ENCODE data around the gene GLIS1.

Gene GLIS1

DNA sequence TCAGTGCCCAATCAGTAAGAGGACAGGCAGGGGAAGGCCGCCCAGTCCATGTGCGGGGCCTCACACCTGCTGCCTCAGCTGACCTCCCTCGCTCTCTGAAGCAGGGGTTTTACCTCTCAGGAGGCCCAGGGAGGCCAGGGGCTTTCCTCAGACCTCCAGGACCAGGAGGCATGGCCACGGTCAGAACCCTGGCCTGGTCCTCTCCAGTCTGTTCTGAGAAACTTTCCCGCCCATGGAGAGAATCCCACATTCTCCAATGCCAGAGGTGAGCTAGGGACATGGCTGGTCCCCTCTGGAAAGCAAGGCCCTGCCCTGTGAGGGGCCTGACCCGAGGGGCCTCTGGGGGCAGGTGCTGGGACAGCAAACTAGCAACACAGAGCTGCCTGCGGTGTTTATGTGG, 211.6 kb downstream of the GLIS1 start:
- H4K20me1 ChIP-seq (ENCODE audit: insufficient read depth, low read length): no peaks in the 10 kb centered on the region
- no peaks in the 10 kb centered on the region for H3K36me3 ChIP-seq (replicated peaks; ENCODE audit: insufficient read depth, low read length)
- H2AFZ ChIP-seq (ENCODE audit: low read length): no peak overlapping the region
- no peaks in the 10 kb centered on the region for H3K27me3 ChIP-seq (replicated peaks; ENCODE audit: insufficient read depth, low read length)
- H3K9me3 ChIP-seq (replicated peaks; ENCODE audit: insufficient read depth, low read length): no peaks in the 10 kb centered on the region
- H3K4me2 ChIP-seq (ENCODE audit: low read depth, low read length): no peak overlapping the region
- H3K79me2 ChIP-seq (ENCODE audit: low read length): no peaks in the 10 kb centered on the region
- H3K27ac ChIP-seq (ENCODE audit: low read length): no peak overlapping the region
- H3K4me3 ChIP-seq (ENCODE audit: low read length): no peak overlapping the region
- H3F3A ChIP-seq (ENCODE audit: insufficient read depth, low read length): no peaks in the 10 kb centered on the region
- no peaks in the 10 kb centered on the region for H3K9me2 ChIP-seq (replicated peaks; ENCODE audit: insufficient read depth, low read length)
- no peak for DNase-seq
- H3K9ac ChIP-seq (ENCODE audit: low read length): no peak overlapping the region
- no peaks in the 10 kb centered on the region for H3K4me1 ChIP-seq (ENCODE audit: low read length)
- TF ChIP-seq EZH2 (optimal IDR thresholded peaks at IDR 0.05; ENCODE audit: low read depth, low read length) (no peak), EZH2phosphoT487 (IDR thresholded peaks at IDR 0.05; ENCODE audit: low read length) (no peak)
- TF ChIP-seq, protein P1, sequence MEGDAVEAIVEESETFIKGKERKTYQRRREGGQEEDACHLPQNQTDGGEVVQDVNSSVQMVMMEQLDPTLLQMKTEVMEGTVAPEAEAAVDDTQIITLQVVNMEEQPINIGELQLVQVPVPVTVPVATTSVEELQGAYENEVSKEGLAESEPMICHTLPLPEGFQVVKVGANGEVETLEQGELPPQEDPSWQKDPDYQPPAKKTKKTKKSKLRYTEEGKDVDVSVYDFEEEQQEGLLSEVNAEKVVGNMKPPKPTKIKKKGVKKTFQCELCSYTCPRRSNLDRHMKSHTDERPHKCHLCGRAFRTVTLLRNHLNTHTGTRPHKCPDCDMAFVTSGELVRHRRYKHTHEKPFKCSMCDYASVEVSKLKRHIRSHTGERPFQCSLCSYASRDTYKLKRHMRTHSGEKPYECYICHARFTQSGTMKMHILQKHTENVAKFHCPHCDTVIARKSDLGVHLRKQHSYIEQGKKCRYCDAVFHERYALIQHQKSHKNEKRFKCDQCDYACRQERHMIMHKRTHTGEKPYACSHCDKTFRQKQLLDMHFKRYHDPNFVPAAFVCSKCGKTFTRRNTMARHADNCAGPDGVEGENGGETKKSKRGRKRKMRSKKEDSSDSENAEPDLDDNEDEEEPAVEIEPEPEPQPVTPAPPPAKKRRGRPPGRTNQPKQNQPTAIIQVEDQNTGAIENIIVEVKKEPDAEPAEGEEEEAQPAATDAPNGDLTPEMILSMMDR (IDR thresholded peaks at IDR 0.05; ENCODE audit: low read length): no peak

DNA sequence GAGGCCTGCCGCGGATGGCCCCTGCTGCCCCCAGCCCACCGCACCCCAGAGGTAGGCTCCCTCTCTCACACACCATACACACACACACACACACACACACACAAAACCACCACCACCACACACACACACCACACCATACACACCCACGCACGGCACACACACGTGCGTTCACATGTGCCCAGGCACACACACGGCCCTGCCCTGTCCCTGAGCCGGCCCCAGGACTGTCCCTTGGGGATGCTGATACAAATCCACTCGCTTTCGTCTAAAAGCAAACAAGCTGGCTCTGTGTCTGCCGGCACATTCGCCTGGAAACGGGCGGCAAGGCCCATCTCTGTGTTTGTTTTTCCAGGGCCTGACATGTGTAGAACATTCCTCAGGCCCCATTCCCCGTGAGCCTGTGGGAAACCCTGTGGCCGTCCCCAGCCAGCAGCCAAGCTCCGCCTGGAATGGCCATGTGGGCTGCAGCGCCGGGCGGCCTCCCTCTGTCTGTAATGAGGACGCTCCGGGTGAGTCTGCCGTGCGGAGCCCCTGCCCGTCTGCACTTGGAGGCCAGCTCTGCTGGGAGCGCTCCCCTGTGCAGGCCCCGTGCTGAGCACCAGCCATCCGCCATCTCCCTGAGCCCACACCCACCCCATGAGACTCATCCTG, 212.4 kb downstream of the GLIS1 start:
- Histone ChIP-seq H4K20me1 (ENCODE audit: insufficient read depth, low read length) (no peaks in the 10 kb centered on the region), H3K4me3 (ENCODE audit: low read length) (no peak overlapping the region), H3F3A (ENCODE audit: insufficient read depth, low read length) (no peaks in the 10 kb centered on the region), H3K4me1 (ENCODE audit: low read length) (no peaks in the 10 kb centered on the region), H3K9me3 (replicated peaks; ENCODE audit: insufficient read depth, low read length) (no peaks in the 10 kb centered on the region), H3K27me3 (replicated peaks; ENCODE audit: insufficient read depth, low read length) (no peaks in the 10 kb centered on the region), H3K79me2 (ENCODE audit: low read length) (no peaks in the 10 kb centered on the region), H3K36me3 (replicated peaks; ENCODE audit: insufficient read depth, low read length) (no peaks in the 10 kb centered on the region), H2AFZ (ENCODE audit: low read length) (no peak overlapping the region), H3K4me2 (ENCODE audit: low read depth, low read length) (no peak overlapping the region), H3K27ac (ENCODE audit: low read length) (no peak overlapping the region), H3K9me2 (replicated peaks; ENCODE audit: insufficient read depth, low read length) (no peaks in the 10 kb centered on the region), H3K9ac (ENCODE audit: low read length) (no peak overlapping the region)
- no peak for TF ChIP-seq EZH2phosphoT487 (IDR thresholded peaks at IDR 0.05; ENCODE audit: low read length)
- TF ChIP-seq, protein P1 (IDR thresholded peaks at IDR 0.05; ENCODE audit: low read length): no peak
- no peak for TF ChIP-seq EZH2 (optimal IDR thresholded peaks at IDR 0.05; ENCODE audit: low read depth, low read length)
- DNase-seq: no peak

DNA sequence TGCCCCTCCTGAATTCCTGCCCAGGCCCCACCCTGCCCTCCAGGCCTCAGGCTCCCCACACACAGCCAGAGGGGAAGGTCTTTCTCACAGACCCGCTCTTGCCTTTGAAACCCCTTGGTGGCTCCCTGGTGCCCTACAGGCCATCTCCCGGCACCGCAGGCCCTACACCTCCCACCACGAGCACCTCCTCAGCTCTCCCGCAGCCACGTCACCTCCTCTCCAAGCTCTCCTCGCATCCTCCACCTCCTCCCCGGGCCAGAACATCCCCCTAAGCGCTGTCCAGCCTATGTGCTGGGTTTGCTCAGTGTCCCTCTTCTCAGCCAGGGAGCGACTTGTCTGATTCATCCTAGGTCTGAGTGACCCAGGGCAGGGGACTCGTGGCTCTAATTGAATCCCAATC, 213.4 kb downstream of the GLIS1 start:
- Histone ChIP-seq H3F3A (ENCODE audit: insufficient read depth, low read length) (no peaks in the 10 kb centered on the region), H3K4me3 (ENCODE audit: low read length) (no peak overlapping the region), H3K9ac (ENCODE audit: low read length) (no peak overlapping the region), H4K20me1 (ENCODE audit: insufficient read depth, low read length) (no peaks in the 10 kb centered on the region), H3K27me3 (replicated peaks; ENCODE audit: insufficient read depth, low read length) (no peaks in the 10 kb centered on the region), H3K27ac (ENCODE audit: low read length) (no peak overlapping the region), H3K4me2 (ENCODE audit: low read depth, low read length) (no peak overlapping the region), H3K36me3 (replicated peaks; ENCODE audit: insufficient read depth, low read length) (no peaks in the 10 kb centered on the region), H3K4me1 (ENCODE audit: low read length) (no peaks in the 10 kb centered on the region), H3K9me2 (replicated peaks; ENCODE audit: insufficient read depth, low read length) (no peaks in the 10 kb centered on the region), H3K9me3 (replicated peaks; ENCODE audit: insufficient read depth, low read length) (no peaks in the 10 kb centered on the region), H3K79me2 (ENCODE audit: low read length) (no peaks in the 10 kb centered on the region), H2AFZ (ENCODE audit: low read length) (no peak overlapping the region)
- TF ChIP-seq EZH2phosphoT487 (IDR thresholded peaks at IDR 0.05; ENCODE audit: low read length) (no peak), EZH2 (optimal IDR thresholded peaks at IDR 0.05; ENCODE audit: low read depth, low read length) (no peak)
- TF ChIP-seq, protein P1 (IDR thresholded peaks at IDR 0.05; ENCODE audit: low read length): no peak
- no peak for DNase-seq
